Placental pericyte (primary cell): ENCODE data around the gene ITM2A. TPM values are rescaled to one million over a fixed set of nuclear protein-coding genes. Genes with fewer than 3 reads are reported as not detected.

Experiments
- total RNA-seq: library from RNA; depleted of rRNA; stranded (reverse); fragments of >200 nt; gene quantifications from 2 replicates; pipeline ENCODE4 v1.2.3, GENCODE V29; 2012

The ITM2A gene
- total RNA-seq: 0.43 TPM in 1 of 2 replicates, not detected in the other

DNA sequence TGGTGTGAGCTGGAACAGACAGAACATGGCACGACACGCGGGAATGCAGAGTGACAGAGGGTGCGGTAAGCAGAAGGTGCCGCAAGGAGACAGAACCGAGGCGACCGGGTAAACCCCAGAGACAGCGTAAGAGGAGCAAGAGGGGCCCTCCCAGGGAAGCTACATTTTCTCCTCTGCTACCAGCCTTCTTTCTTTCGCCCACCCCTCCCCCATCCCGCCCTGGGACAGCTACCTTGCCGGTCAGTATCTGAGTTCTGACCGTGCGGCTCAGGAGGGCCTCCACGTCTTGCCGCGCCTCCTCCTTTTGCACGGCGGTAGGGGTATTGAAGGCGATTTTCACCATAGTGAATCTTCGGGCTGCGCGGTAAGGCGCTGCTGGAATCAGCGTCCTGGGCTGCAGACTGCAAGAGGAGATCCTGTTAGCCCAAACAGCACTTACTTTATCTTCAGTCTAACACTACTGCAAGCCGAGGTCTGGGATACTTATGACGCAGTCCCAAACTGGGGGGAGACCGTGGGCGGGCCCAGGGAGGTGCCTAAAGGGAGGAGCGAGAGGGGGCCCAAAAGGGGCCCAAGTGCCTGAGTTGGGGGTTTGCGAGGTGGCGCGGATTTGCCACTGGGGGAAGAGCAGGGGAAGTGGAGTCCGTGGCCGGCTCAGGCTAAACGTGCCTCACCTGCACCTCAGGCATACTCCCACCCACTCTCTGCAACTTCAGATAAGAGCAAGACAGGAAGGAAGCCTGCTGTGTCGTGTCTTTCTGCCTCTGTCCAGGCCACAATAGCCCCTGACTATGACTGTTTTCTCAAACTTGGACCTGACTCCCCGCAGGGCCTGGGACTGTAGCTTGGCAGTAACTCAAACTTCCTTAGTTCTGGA is at the start of gene ITM2A:
TSS of gene ITM2A (minus strand) at position 462 of the 877 bp plus-strand sequence. CDS start at position 343, 119 bp downstream.

Other genes starting within 250 kb of the ITM2A start
- gene GPR174, start 222.6 kb downstream of the ITM2A start, total RNA-seq: under 0.01 TPM in 1 of 2 replicates, not detected in the other